Kasumi-1 (cell line): Measurements from ENCODE around the gene UFL1.
"Not testable (repeated sequence)": the region's sequence is repeated elsewhere in the genome, so short reads cannot be mapped to it uniquely, and the experiment has no call there.

Source experiments
- DNase-seq, 2 experiments: peaks; one replicate each; lab custom pipeline; 2025; lab: John Stamatoyannopoulos, UW

UFL1 gene

GRCh38 chr6:96521644-96522464, at the start of gene UFL1:
Gene UFL1, plus strand, starts transcription at chr6:96521806. Its CDS starts 68 bp downstream, at chr6:96521874.
- DNase-seq: peak; percentile 93 to 94

- DNase-seq: not testable (repeated sequence)
Observed at GRCh38 chr6:96472291-96472690, 49.3 kb upstream of the UFL1 start.

- no peak for DNase-seq
Observed at GRCh38 chr6:96478695-96479094, 42.9 kb upstream of the UFL1 start.

- no peak for DNase-seq
Observed at GRCh38 chr6:96491926-96492325, 29.7 kb upstream of the UFL1 start.

- DNase-seq: no peak
Observed at GRCh38 chr6:96499781-96500180, 21.8 kb upstream of the UFL1 start.

- no peak for DNase-seq
Observed at GRCh38 chr6:96502915-96503314, 18.7 kb upstream of the UFL1 start.

- no peak for DNase-seq
Observed at GRCh38 chr6:96505363-96505762, 16.2 kb upstream of the UFL1 start.

- DNase-seq: no peak
Observed at GRCh38 chr6:96509281-96509680, 12.3 kb upstream of the UFL1 start.

GRCh38 chr6:96520171-96521115, 1.2 kb upstream of the UFL1 start:
- DNase-seq: no peak

GRCh38 chr6:96521306-96521643, 331 bp upstream of the UFL1 start:
- DNase-seq: peak in 1 of 2 experiments; percentile 76

GRCh38 chr6:96522465-96523009, 931 bp downstream of the UFL1 start:
- DNase-seq: peak in 1 of 2 experiments; percentile 42

GRCh38 chr6:96528193-96528592, 6.6 kb downstream of the UFL1 start:
- no peak for DNase-seq

GRCh38 chr6:96532399-96532798, 10.8 kb downstream of the UFL1 start:
- no peak for DNase-seq

- no peak for DNase-seq
Observed at GRCh38 chr6:96537726-96538125, 16.1 kb downstream of the UFL1 start.

- peak; percentile 22 to 61 for DNase-seq
Observed at GRCh38 chr6:96542702-96543101, 21.1 kb downstream of the UFL1 start.

GRCh38 chr6:96545882-96546281, 24.3 kb downstream of the UFL1 start:
- no peak for DNase-seq

- no peak for DNase-seq
Observed at GRCh38 chr6:96547654-96548053, 26.0 kb downstream of the UFL1 start.

- no peak for DNase-seq
Observed at GRCh38 chr6:96554558-96554957, 33.0 kb downstream of the UFL1 start.

- not testable (repeated sequence) for DNase-seq
Observed at GRCh38 chr6:96559740-96560139, 38.1 kb downstream of the UFL1 start.

- DNase-seq: no peak
Observed at GRCh38 chr6:96562886-96563285, 41.3 kb downstream of the UFL1 start, which contains the start of gene FHL5. Gene FHL5, plus strand, starts transcription at chr6:96563128. Its CDS starts 40,486 bp downstream, at chr6:96603614.

GRCh38 chr6:96563853-96564252, 42.2 kb downstream of the UFL1 start:
- DNase-seq: no peak

GRCh38 chr6:96570053-96570452, 48.4 kb downstream of the UFL1 start:
- no peak for DNase-seq
